Activated CD8-positive, alpha-beta memory T cell treated with anti-CD3 and anti-CD28 coated beads, Interleukin-2, amount 50 U/mL, for 48 hours (primary cell): ENCODE results near the gene ODAM.
"Not testable (repeated sequence)": the region's sequence is repeated elsewhere in the genome, so short reads cannot be mapped to it uniquely, and the experiment has no call there.

ENCODE experiments used
- DNase-seq: peaks from one replicate; pipeline ENCODE4 v3.0.0-alpha.2; 2020

ODAM gene, protein sequence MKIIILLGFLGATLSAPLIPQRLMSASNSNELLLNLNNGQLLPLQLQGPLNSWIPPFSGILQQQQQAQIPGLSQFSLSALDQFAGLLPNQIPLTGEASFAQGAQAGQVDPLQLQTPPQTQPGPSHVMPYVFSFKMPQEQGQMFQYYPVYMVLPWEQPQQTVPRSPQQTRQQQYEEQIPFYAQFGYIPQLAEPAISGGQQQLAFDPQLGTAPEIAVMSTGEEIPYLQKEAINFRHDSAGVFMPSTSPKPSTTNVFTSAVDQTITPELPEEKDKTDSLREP

DNA sequence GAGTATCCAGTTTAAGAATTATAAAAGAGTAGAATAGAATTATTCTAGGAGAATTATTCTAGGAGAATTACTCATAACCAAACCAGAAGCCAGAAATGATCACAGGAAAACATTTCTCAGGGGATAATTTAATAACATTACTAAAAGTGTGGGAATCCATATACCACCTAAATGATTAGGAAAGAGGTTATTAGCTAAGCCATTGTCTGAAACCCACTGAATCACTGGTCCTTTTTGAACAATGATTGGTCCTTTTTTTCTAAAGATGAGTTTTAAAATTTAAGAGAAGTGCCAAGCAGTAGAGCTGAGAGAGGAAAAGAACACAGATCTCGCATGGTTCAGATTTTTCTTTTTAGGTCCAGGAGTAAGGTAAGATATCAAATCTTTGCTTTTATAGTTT, at the start of gene ODAM:
Gene ODAM, plus strand, starts transcription at position 301 of the 400 bp plus-strand sequence. CDS start 819 bp downstream, outside the sequence.
- DNase-seq, result no peak

DNA sequence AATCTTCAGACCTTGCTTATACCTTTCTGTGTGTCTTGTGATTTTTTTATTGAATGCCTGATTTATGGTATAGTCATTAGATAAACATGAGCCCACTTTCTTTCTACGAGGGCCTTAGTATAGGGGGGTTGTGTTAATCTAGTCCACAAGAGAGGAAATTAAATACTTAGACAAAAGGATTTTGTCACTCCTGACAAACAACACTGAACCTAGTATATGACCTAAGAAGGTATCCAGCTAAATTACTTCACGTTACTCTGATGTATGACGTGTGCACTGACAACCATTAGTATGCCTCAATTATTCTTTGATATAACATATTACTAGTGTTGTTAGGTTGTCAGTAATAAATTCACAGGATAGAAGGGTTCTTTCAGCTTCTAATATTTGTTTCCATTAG, 44.3 kb upstream of the ODAM start:
- DNase-seq, result no peak

DNA sequence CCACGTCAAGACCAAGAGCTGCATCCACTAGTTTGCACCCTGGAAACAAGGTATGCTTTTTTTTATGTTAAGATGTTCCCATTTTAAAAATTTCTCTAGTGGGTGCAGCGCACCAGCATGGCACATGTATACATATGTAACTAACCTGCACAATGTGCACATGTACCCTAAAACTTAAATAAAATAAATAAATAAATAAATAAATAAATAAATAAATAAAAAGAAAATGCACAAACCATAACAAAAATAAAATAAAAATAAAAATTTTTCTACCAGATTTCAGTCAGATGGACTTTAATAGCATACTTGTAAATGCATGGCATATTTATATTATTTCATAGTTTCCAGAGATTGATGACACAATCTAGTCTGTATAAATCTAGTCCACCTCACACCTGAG, 43.4 kb upstream of the ODAM start:
- no peak for DNase-seq

DNA sequence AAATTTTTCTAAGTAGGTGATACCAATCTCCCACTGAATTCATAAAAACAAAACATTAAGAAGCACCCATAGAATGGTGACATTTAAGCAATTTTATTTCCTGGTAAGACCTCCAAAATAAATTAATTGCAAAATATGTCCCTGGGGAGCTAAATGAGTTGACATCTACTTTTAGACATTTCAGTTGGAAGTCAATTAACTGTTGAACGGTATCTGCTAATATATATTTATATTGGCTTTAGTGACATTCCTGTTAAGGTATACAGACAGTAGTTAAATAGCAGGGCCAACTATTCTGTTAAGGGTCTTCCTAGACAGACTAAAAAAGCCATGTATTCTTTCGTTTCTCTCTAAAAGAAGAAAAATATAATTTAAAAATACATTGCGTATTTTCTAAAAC, 41.6 kb upstream of the ODAM start, which contains the start of gene PRR27:
Gene PRR27, plus strand, starts transcription at position 301 of the 400 bp plus-strand sequence. CDS start 139 bp downstream, outside the sequence.
- DNase-seq, result no peak

DNA sequence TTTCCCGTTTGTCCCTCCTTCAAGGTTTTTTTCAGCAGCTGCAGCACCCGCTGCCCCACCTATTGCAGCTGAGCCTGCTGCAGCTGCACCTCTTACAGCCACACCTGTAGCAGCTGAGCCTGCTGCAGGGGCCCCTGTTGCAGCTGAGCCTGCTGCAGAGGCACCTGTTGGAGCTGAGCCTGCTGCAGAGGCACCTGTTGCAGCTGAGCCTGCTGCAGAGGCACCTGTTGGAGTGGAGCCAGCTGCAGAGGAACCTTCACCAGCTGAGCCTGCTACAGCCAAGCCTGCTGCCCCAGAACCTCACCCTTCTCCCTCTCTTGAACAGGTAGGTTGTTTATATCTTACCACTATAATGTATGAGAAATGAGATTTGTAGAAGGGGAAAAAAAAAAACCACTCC, 36.9 kb upstream of the ODAM start:
- DNase-seq, result no peak

DNA sequence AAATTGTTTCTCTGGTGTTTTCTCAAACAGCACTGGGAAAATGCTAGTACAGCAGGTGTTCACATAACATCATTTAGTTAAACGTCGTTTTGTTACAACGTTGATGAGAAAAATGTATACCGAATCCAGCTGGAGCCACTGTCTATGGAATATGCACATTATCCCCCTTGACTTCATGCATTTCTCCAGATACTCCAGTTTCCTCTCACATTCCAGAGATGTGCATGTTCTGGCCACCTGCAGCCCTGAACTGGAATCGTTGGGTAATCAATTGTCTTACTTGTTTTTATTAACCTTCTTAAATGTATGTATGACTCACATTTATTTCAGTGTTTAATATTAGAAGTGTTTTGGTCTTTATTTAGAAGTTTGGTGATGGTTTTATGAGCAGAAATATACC, 18.4 kb upstream of the ODAM start:
- DNase-seq, result no peak

DNA sequence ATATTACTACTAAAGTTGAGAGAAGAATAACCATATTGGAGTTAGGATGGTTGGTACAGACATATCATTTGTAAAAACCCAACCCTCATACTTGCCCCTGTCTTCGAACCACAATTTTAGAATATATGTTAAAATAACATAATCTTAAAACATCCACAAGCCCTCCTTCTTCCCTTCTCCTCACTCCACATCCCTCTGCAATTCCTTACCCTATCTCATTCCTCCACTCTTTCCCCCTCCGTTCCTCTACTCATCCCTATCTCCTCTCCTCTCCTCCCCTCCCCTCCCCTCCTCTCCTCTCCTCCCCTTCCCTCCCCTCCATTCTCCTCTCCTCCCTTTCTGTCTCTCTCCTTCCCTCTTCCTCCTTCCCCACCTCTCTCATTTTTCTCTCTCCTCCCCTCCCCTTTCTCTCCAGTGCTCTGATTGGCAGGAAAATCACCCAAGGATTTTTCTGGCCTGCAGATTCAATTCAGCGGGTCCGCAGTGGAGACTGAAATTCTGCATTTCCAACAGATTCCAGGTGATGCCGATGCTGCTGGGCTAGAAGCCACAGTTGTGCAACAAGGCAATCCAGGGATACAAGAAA, 17.4 kb upstream of the ODAM start:
- no peak for DNase-seq

DNA sequence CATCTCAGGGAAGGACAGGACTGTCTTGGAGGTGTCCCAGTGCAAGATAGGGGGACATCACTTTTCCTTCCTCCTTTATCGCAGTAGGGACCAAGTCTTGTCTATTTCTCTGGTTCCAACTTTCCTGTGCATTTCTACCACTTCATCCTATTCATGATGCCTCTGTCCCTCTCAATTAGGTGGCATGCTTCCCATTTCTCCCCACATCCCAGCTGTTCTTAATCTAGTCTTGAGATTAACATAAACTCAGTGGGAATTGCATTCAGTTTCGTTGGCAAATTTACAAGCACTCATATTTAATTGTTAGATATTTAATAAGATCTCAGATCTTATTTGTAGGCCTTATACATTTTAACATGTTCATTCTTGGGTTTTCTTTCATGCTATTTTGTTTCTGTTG, 15.7 kb upstream of the ODAM start:
- DNase-seq, result no peak

DNA sequence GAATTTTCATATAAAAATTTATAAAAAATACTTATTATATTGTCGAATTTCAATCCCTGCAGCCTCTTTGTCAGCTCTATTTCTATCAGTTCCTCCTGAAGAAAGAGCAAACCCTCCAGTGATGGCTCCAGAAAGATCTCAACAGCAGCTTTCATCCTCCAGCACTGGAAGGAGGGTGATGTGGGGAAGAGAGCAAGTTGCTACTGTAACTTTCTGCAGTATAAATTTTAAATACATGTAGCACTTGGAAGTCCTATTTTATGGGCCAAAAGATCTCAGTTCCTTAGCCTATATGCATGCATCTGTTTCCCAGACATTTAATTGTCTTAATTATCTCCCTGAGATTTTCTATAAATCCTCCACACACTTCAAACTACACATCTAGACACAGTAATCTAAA, 13.7 kb upstream of the ODAM start:
- DNase-seq, result no peak

DNA sequence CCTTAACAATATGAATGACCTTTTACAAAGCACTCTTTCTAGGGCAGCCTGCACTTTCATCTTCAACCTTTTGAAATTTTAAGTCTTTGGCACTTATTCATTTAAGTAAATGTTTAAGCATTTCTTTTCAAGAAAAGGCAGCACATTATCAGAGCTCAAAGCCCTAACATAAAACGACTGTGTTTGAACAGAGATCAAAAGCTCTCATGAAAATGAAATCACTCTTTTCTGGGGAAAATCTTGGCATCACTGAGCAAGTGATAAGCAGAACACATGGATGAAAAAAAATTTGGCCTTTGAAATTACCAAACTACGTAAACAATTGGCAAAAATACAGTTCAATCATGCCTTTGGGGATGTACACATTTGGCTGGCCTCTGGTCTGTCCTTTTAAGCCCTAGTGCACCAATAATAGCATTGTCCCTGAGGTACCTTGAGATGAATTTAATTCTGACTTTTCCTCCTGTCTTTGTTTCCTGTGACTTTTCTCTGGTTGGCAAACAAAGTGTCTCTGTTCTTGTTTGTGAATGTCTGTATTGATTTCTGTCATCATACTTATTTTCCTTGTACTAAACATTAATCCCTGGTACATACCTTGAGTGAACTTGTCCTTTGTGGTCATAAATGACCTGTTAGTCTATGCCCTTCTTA, 12.9 kb upstream of the ODAM start:
- DNase-seq, result no peak

DNA sequence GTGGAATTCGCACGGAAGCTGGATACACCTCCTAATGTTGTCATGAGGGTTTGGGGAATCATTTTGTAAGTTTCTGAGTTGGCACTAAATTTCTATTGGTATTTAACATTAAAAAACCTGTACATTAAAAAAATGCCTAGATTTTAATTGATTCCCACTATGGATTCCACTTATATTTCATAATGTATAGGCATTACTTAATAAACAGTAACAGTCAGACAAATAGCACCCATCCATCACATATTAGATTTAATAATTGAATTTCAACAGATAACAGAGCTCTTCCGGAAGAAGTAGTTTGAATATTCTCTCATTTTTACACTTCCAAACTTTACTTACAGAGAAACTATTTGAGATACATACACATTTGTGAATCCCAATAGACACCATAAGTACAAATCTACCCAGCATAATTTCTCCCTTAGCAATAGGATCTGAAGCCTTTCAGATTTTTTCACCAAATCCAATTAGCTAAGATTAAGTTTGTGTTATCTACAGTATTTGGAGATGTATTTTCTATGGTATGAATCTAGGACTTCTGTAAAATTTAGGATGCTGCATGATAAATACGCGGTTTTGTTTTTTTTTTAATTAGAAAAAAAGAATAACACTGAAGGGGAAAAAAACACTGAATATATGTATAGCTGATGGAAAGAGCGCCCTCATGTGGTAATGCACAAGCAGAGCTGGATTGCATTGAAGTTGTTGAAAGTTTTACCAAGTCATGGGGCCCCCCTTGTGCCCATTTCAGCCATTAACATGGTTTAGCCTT, 12.2 kb upstream of the ODAM start:
- DNase-seq, result no peak

DNA sequence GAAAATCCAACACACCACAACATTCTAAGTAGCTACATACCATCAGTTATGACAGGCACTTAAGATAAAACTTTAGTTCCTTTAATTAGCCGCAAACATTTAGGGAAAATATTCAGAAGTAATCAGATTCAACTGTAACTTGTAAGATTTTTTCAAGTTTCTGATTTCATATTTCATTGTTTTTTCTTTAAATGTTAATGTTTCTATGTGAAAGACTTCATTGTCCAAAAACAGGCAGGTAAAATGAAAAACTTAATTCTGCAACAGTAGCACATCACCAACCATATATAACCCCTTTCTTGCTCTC, 11.6 kb upstream of the ODAM start:
- DNase-seq, result no peak

DNA sequence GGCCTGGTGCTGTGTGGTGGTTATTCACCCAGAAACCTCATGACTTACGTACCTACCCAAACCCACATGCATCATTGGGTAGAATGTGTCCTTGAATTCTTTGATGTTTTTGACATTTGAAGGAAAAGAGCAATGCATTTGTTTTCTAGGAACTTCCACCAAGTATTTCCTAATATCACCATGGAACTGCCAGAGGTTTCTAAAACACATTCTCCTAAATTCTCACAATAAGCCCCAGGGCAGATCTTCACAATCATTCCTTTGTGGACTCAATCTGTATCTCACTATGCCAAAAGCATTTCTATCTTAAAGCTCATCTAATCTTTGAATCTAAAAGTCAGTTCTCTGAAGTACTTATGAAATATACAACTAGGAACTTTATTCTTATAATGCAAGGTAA, 8.3 kb upstream of the ODAM start:
- DNase-seq, result no peak

DNA sequence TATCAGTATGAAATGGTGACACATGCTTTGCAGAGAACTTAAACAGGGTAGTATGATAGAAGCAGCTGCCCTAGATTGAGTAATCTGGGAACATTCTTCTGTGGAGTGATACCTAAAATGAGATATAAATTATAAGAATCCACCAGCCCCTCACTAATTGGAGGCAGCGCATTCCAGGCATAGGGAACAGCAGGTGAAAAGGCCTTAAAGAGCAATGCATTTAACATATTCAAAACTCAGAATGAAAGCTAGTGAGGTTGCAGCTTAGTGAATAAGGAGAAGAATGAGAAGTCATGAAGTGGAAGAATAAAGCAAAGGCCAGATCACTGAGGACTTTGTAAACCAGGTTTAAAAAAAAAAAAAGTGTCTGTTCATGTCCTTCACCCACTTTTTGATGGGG, 4.9 kb upstream of the ODAM start:
- no peak for DNase-seq

DNA sequence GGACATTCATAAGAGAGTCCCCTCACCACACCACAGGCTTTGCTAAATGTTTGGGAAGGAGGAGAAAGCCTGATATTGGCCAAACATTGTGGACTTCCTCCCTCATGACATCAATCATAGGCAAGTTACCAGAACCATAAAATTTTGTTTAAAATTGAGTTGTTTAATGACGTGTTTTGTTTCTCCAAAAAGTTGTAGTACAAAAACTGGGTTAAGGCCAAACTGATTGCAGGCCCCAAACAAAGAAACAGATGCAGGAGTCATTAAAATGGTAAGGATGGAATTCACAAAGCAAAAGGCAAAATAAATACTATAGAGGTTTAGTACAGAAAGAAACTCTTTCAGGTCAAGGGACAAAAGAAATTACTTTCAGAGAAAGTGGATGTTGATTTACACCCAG, 3.9 kb upstream of the ODAM start:
- no peak for DNase-seq

DNA sequence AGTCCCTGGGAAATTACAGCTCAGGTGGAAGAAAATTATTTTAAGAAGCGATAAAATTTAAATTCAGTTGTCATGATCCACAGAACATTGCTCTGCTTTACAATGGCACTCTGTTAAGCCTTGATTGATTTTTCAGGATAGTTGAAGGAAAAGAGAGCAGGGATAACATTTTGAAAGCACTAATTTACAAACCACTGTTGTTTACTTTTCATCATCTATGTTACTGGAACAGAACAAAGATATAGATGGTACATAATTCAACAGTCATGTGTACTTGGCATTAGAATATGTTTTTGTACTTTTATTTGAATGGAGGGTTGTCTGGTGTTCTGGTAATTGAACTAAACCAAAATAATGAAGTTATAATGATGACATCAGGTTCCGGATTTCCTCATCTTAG, 2.6 kb upstream of the ODAM start:
- DNase-seq, result no peak

DNA sequence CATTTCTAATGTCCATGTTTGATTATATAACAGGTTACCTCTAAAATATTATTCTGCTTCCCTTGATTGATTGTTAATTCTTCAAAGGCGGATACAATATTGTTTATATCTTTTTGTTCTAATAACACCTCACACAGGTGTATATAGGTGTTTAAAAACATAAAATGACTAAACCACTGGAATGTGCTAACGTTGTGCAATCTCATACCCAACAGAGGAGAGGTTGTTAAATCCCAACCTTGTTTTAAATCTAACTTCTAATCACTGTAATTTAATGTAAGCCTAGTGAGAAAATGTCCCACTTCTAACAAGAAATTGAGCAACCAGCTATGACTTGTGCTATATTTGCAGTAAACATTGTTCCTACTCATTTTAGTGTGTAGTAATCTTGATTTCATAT, 1.3 kb downstream of the ODAM start:
- no peak for DNase-seq

DNA sequence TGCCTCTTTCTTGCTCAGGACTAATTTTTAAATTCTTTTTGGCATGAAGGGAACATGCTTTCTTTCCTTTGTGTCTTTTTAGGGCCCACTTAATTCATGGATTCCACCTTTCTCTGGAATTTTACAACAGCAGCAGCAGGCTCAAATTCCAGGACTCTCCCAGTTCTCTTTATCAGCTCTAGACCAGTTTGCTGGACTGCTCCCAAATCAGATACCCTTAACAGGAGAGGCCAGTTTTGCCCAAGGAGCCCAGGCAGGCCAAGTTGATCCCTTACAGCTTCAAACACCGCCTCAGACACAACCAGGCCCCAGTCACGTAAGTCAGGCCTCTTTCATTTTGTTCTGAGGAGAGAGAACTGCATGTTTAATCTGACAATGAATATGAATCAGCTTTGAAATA, 2.3 kb downstream of the ODAM start:
- no peak for DNase-seq

DNA sequence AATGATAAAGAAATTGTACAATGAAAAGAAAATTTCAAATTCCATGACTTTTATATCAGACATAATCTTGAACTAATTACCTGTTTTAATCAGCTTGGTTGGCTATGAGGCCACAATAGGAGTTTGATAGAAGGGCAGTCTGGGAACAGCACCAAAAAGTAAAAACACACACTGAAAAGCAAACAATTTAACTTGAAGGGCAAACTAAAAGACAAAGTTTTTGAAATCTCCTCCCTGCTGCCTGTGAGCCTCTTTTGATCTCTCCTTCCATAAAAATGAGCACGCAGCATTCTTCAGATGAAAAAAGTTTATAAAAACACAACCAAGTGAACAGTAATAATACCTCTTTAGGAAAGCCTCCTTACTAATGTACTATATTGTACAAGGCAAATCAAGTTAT, 8.1 kb downstream of the ODAM start:
- DNase-seq, result no peak

DNA sequence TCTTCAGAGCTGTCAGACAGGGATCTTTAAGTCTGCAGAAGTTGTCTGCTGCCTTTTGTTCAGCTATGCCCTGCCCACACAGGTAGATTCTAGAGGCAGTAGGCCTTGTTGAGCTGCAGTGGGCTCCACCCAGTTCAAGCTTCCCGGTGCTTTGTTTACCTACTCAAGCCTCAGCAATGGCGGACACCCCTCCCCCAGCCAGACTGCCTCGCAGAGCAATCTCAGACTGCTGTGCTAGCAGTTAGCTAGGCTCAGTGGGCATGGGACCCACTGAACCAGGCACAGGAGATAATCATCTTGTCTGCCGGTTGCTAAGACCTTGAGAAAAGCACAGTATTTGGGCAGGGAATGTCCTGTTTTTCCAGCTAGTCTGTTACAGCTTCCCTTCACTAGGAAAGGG, 17.2 kb downstream of the ODAM start:
- not testable (repeated sequence) for DNase-seq

DNA sequence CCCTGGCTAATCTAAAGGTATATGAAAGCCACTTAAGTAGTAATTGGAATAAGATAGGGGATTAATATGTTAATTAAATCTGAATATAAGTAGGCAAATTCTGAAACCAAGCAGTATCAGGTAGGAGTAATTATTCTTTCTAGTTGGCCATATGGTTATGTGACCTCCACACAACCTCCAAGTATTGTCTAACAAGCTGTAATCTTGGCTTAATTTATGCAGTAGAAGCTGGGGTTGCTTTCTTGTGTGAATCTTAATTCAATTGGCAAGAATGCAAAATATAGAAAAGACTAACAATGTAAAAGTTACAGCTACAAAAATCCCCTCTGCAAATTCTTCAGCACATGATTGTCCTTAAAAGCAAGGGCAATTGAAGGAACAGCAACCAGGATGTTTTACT, 20.6 kb downstream of the ODAM start:
- DNase-seq, result not testable (repeated sequence)

DNA sequence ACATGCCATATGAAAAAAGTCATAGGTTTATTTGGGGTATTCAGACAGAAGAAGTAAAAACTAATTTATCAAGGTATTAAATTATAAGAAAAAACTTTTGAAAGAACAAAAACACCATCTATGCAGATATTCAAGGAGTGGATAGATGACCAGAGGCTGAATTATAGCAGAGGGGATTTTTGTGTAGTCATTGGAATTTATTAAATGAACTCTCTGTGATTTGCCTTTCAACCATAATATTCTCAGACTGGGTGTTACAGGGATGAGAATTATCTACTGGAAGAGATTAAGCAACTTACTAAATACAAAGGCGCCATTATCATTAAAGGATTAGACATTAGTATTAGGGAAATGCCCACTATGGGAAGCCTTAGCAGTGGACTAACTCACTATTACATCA, 21.0 kb downstream of the ODAM start:
- DNase-seq, result not testable (repeated sequence)

DNA sequence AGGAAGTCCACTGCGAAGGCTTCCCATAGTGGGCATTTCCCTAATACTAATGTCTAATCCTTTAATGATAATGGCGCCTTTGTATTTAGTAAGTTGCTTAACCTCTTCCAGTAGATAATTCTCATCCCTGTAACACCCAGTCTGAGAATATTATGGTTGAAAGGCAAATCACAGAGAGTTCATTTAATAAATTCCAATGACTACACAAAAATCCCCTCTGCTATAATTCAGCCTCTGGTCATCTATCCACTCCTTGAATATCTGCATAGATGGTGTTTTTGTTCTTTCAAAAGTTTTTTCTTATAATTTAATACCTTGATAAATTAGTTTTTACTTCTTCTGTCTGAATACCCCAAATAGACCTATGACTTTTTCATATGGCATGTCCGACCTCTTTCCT, 25.9 kb downstream of the ODAM start:
- not testable (repeated sequence) for DNase-seq

DNA sequence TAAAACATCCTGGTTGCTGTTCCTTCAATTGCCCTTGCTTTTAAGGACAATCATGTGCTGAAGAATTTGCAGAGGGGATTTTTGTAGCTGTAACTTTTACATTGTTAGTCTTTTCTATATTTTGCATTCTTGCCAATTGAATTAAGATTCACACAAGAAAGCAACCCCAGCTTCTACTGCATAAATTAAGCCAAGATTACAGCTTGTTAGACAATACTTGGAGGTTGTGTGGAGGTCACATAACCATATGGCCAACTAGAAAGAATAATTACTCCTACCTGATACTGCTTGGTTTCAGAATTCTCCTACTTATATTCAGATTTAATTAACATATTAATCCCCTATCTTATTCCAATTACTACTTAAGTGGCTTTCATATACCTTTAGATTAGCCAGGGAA, 26.3 kb downstream of the ODAM start:
- not testable (repeated sequence) for DNase-seq
